ENCODE data around the gene FAM111B. TPM values are rescaled to one million over a fixed set of nuclear protein-coding genes. Genes with fewer than 3 reads are reported as not detected.
"Not testable (repeated sequence)": the region's sequence is repeated elsewhere in the genome, so short reads cannot be mapped to it uniquely, and the experiment has no call there.

Gene FAM111B
- total RNA-seq, 1 experiment from 2014 or later = 23.6 TPM

GRCh38 chr11:59135648-59136461, 28.8 kb downstream of the FAM111B start:
- in situ Hi-C loops (cut with HindIII; ENCODE audit: low pct_unique_long_range_greater_than_20kb, low sequenced_read_pairs) = no loop called here
- intact Hi-C loops (cut with micrococcal nuclease; ENCODE audit: unreplicated experiment) = loop anchor here (5.0 kb wide), 1 partner anchor 79 kb away; no protein-coding TSS in a partner anchor

GRCh38 chr11:59136551-59136950, 29.5 kb downstream of the FAM111B start:
- intact Hi-C loops (cut with micrococcal nuclease; ENCODE audit: unreplicated experiment) = loop anchor here (5.0 kb wide), 1 partner anchor 79 kb away; no protein-coding TSS in a partner anchor
- H3K4me1 ChIP-seq (ENCODE audit: control insufficient read depth, insufficient read depth, low read length); POLR2A ChIA-PET; DNase-seq (ENCODE audit: low read depth, low spot score); H3K27ac ChIP-seq (ENCODE audit: low read length); in situ Hi-C loops (cut with HindIII; ENCODE audit: low pct_unique_long_range_greater_than_20kb, low sequenced_read_pairs); H3K4me3 ChIP-seq (ENCODE audit: low read depth in 2 of 2, low read length in 2 of 2); H3K36me3 ChIP-seq (ENCODE audit: control insufficient read depth, insufficient read depth, low read length); H3K9me3 ChIP-seq (ENCODE audit: control insufficient read depth, insufficient read depth, low read depth, low read length); H3K27me3 ChIP-seq (ENCODE audit: control insufficient read depth, insufficient read depth, low read length); ATAC-seq; BruUV-seq (replicated peaks): not testable (repeated sequence)
- CTCF ChIA-PET = interaction anchor here (1.2 to 1.6 kb wide), 2 partner anchors 22 to 30 kb away, joined by 6 to 8 read pairs; no protein-coding TSS in a partner anchor

More at GRCh38 chr11:59135648-59136461, 28.8 kb downstream of the FAM111B start:
- Histone ChIP-seq H3K4me1 (ENCODE audit: control insufficient read depth, insufficient read depth, low read length) (no peaks in the 10 kb centered on the region), H3K27me3 (ENCODE audit: control insufficient read depth, insufficient read depth, low read length) (no peaks in the 10 kb centered on the region), H3K36me3 (ENCODE audit: control insufficient read depth, insufficient read depth, low read length) (no peaks in the 10 kb centered on the region), H3K27ac (ENCODE audit: low read length) (no peak overlapping the region; the same call in 1 of the 2 replicates), H3K9me3 (ENCODE audit: control insufficient read depth, insufficient read depth, low read depth, low read length) (0 out of 2 replicates have a peak, but pooled peaks cover 4% of the 10 kb centered on the region), H3K4me3 (ENCODE audit: low read depth in 2 of 2, low read length in 2 of 2) (peak overlapping the region; percentile 12 to 26; a peak in 3 of 4 replicates)
- POLR2A ChIA-PET = no interaction called here
- DNase-seq (ENCODE audit: low read depth, low spot score) (no peak), ATAC-seq (peak; percentile 100)
- CTCF ChIA-PET = interaction anchor here (0.5 to 1.6 kb wide), 6 partner anchors 8 to 278 kb away, joined by 3 to 8 read pairs (median 4); no protein-coding TSS in a partner anchor
- BruUV-seq (replicated peaks) = no TSS peak
- TF ChIP-seq SIN3A (IDR thresholded peaks at IDR 0.05; ENCODE audit: borderline replicate concordance, insufficient read depth, low read depth, low read length) = no peak
- TF ChIP-seq CTCF (IDR thresholded peaks at IDR 0.05) = peak; percentile 99
- TF ChIP-seq REST (IDR thresholded peaks at IDR 0.05; ENCODE audit: insufficient read depth in 1 of 2, low read depth in 2 of 2, low read length in 1 of 2) = no peak

GRCh38 chr11:59137190-59137589, 30.2 kb downstream of the FAM111B start:
- Histone ChIP-seq H3K27ac (ENCODE audit: low read length) (no peak overlapping the region), H3K9me3 (ENCODE audit: control insufficient read depth, insufficient read depth, low read depth, low read length) (no peaks in the 10 kb centered on the region), H3K36me3 (ENCODE audit: control insufficient read depth, insufficient read depth, low read length) (no peaks in the 10 kb centered on the region), H3K27me3 (ENCODE audit: control insufficient read depth, insufficient read depth, low read length) (no peaks in the 10 kb centered on the region), H3K4me3 (ENCODE audit: low read depth in 2 of 2, low read length in 2 of 2) (no peak overlapping the region), H3K4me1 (ENCODE audit: control insufficient read depth, insufficient read depth, low read length) (no peaks in the 10 kb centered on the region)
- POLR2A ChIA-PET = no interaction called here
- BruUV-seq (replicated peaks) = no TSS peak
- TF ChIP-seq REST (IDR thresholded peaks at IDR 0.05; ENCODE audit: insufficient read depth in 1 of 2, low read depth in 2 of 2, low read length in 1 of 2) (no peak), POLR2AphosphoS5 (IDR thresholded peaks at IDR 0.05; ENCODE audit: low read depth, low read length) (no peak), CTCF (IDR thresholded peaks at IDR 0.05) (no peak), SIN3A (IDR thresholded peaks at IDR 0.05; ENCODE audit: borderline replicate concordance, insufficient read depth, low read depth, low read length) (no peak), TCF7L2 (IDR thresholded peaks at IDR 0.05; ENCODE audit: low read depth, low read length) (no peak)
- in situ Hi-C loops (cut with HindIII; ENCODE audit: low pct_unique_long_range_greater_than_20kb, low sequenced_read_pairs) (no loop called here), intact Hi-C loops (cut with micrococcal nuclease; ENCODE audit: unreplicated experiment) (loop anchor here (5.0 kb wide), 1 partner anchor 80 kb away; no protein-coding TSS in a partner anchor)
- ATAC-seq (no peak), DNase-seq (ENCODE audit: low read depth, low spot score) (no peak)
- CTCF ChIA-PET = no interaction called here

All from Panc1 (cell line).